ENCODE results near the gene TMEM63A.

The TMEM63A gene

DNA sequence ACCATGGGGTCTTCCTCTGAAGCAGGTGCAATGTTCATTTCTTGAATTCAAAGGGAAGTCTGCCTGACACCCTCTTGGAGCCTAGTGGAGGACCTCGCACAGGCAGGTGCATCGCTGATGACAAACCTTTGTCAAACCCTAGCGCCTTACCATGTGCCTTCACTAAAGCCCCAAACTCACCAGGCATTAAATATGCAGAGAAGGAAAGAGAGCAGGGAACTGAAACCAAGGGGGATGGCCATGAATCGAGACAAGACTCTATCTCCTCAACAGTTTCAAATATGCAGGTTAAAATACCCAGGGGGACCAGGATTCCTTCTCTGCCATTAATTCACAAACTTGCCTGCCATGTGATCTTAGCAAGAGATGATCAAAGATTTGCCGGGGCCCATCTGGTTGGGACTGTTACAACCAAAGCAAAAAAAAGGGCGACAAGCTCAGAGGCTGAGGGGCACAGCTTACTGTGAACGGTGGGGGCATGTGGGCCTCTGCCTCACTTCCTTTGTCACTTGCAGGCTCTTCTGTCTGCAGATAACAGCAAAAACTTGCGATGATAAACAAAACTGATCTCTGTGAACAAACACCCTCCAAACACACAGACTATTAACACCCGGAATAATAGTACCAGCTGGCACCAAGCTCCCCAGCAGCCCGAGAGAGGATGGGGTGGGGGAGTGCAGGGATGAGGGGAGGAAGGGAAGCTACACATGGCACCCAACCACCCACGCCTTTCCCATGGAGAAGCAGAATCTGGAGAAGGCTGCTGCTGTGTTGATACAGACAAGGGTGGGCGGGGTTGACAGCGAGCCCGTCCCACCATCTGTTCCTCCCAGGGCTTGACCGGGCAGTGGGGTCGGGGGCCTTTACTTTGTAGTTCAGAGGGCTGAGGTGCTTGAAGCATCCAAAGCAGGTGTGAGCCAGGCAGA is 33.9 kb downstream of the TMEM63A start:
- TF ChIP-seq, protein P1, sequence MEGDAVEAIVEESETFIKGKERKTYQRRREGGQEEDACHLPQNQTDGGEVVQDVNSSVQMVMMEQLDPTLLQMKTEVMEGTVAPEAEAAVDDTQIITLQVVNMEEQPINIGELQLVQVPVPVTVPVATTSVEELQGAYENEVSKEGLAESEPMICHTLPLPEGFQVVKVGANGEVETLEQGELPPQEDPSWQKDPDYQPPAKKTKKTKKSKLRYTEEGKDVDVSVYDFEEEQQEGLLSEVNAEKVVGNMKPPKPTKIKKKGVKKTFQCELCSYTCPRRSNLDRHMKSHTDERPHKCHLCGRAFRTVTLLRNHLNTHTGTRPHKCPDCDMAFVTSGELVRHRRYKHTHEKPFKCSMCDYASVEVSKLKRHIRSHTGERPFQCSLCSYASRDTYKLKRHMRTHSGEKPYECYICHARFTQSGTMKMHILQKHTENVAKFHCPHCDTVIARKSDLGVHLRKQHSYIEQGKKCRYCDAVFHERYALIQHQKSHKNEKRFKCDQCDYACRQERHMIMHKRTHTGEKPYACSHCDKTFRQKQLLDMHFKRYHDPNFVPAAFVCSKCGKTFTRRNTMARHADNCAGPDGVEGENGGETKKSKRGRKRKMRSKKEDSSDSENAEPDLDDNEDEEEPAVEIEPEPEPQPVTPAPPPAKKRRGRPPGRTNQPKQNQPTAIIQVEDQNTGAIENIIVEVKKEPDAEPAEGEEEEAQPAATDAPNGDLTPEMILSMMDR (IDR thresholded peaks at IDR 0.05): no peak

DNA sequence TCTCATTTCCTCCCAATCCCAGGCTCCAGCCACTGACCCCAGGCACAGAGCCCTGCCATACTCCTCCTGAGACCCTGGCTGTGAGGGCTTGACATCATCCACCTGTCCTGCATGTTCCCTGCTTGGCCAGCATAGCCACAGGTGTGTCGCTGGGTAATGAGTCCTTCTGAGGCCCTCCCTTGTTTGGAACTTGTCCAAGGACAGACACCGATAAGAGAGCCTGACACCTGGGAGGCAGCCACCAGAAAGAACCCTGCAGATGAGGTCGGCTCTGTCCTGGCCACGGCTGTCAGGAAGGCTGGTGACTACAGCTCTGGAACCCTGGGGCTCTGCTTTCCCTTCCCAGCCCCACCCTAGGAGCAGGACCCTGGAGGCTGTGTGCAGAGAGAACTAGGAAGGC is 34.6 kb downstream of the TMEM63A start:
- TF ChIP-seq, protein P1 (IDR thresholded peaks at IDR 0.05): no peak

DNA sequence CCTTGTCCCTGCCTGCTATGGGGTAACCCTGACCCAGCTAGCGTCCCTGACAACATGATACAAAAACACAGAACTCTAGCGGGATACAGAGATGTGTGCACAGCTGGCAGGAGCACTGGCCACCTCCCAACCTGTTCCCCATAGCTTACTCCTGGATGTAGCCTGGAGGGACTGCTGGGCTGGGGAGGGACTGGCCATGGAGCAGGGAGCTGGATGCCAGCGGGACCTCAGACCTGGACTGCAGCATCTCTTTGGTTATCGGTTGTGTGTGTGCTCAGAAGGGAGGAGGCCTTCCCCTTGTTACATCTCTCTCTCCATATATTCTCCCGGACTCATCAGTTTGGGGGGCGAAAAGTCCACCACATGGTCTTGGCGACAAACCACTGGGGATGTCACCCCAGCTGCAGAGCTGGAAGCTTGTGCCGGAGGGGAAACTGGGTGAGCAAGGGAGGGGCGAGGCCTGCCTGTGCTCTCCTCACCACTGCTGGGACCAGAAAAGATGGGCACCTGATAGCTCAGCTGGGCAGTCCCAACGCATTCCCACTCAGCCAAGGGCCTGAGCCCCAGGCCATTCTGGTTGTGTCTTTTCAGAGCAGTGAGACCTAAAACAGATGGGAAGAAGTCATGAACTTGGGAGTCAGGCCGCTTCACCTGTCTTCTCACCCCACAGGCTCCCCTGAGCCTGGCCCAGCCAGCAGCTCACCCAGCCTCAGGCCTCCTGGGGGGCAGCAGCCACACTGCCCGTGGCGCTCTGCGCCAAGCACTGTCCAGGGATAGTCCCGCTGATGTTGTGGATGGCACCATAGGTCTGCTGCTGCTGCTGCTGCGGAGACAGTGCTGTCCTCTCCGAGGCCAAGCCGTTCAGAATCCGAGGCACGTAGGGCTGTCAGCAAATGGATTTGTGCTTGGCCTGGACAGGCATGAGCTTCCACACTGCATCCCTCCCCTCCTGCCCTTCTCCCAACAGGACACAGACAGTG is 35.6 kb downstream of the TMEM63A start:
- TF ChIP-seq, protein P1 (IDR thresholded peaks at IDR 0.05): no peak

DNA sequence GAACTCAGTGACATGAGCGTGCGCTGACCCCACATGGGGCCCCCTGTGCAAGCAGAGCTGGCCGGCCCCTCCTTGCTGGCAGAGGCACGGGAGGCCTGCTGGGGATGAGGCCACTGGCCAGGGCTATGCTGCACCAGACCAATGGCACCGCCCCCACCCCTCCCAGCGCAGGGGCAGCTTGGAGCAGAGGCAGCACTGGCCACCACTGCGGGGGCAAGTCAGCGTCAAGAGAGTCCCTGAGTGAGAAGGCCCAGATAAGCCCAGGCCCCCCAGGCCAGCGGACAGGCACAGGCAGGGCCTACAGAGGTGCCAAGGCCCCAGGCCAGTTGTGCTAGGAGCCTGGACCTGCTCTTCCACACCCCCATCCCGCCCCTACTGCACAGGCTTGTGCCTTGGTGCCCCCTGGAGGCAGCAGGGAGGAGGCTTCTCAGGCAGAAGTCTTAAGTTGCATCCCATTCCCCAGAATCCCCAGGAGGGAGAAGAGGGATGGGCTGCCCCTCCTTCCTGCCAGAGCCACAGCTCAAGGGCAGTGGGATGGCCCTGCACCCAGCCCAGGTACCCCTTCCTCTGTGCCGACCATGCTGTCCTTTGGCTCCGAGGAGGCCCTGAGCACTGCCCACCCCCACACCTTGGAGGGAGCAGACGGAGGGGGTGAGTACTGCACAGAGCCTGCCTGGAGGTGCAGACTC is 36.5 kb downstream of the TMEM63A start:
- TF ChIP-seq, protein P1 (IDR thresholded peaks at IDR 0.05): peak; percentile 84

DNA sequence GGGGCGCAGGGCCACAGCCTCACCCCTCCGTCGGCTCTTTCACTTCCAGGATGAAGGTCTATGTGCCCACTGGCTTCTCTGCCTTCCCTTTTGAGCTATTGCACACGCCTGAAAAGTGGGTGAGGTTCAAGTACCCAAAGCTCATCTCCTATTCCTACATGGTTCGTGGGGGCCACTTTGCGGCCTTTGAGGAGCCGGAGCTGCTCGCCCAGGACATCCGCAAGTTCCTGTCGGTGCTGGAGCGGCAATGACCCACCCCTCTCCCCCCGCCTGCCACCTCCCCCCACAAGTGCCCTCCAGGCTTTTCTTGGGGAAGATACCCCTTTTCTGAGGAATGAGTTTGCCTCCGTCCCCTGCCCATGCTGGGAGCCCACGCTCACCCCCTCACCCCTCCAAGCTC is 37.1 kb downstream of the TMEM63A start:
- TF ChIP-seq, protein P1 (IDR thresholded peaks at IDR 0.05): no peak

DNA sequence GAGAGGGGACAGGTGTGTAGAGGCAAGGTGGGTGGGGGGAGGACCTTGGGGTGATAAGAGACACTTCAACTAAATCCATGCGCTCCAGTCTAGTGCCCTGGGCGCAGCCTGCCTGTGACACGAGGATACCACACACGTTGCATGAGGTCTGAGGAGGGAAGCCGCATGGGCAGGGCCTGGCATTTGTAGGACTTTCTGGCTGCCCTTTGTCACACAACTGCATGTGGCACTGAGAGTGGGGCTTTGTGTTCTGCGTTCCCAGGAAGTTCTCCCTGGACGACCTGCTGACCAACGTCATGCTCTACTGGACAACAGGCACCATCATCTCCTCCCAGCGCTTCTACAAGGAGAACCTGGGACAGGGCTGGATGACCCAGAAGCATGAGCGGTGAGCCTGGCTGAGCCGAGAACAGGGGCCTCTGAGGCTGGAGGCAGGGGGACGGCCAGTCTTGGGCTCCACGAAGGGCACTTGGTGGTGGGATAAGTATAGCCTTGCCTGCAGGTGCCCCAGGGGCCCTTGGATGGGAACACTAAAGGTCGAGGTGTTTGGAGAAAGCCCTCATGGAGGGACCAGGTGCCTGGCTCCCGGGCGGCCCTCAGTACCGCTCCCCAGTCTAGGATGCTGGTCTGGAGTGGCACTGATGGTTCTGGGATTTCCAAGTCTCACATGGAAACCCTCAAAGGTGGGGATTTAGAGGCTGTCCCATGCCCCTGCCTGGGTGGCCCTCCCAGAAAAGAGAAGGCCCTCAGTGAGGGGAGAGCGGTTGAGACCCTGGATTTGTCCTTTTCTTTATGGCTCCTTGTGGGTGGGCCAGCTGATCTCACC is 37.7 kb downstream of the TMEM63A start:
- TF ChIP-seq, protein P1 (IDR thresholded peaks at IDR 0.05): no peak

All from LNCAP (cell line).